Renal pelvis (tissue), 1 donor: Measurements from ENCODE around the gene SMIM45.
A peak's percentile ranks its signal among the peaks of the same experiment; 100 is the strongest.
"Not testable (repeated sequence)": the region's sequence is repeated elsewhere in the genome, so short reads cannot be mapped to it uniquely, and the experiment has no call there.

Experiments
- DNase-seq: peaks from one replicate; pipeline ENCODE4 v3.0.0-alpha.2; 2013

Gene SMIM45

GRCh38 chr22:41934284-41935014 lies 17.5 kb upstream of the SMIM45 start:
- DNase-seq: no peak

DNA sequence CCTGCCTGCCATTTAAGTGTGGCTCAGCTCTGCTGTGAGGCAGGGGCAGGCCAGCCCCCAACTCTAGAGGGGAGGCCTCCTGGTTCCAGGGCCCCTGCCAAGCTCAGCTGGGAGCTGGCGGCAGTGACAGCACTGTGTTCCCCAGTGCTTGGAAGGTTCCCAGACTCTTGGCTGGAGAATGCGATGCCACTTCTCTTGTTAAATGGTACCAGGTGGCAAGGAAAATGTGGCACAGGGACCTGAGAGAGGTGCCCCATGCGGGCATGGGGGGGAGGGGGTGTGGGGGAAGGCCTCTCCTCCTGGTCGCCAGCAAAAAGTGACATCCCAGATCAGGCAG lies 17.0 kb upstream of the SMIM45 start:
- no peak for DNase-seq

DNA sequence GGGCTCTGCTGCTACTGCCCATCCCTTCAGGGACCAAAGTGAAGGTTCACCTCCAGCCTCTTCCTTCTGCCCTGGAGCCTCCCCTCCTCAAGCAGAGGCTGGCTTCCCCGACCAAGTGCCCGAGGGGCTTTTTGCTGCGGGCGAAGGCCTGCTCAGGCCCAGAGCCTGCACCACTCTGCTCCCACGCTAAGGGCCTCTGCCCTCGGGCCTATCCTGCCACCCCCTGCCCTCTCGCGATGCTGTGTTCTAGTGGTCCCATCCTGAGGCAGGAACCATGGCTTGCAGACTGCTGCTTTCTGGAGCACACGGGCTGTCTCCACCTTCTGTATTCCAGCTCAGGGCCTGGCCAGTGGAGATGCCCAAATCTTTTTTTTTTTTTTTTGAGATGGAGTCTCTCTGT lies 16.4 kb upstream of the SMIM45 start:
- no peak for DNase-seq

GRCh38 chr22:41936894-41937169 lies 15.1 kb upstream of the SMIM45 start:
- no peak for DNase-seq

GRCh38 chr22:41939981-41940831 lies 11.7 kb upstream of the SMIM45 start:
- DNase-seq: no peak

DNA sequence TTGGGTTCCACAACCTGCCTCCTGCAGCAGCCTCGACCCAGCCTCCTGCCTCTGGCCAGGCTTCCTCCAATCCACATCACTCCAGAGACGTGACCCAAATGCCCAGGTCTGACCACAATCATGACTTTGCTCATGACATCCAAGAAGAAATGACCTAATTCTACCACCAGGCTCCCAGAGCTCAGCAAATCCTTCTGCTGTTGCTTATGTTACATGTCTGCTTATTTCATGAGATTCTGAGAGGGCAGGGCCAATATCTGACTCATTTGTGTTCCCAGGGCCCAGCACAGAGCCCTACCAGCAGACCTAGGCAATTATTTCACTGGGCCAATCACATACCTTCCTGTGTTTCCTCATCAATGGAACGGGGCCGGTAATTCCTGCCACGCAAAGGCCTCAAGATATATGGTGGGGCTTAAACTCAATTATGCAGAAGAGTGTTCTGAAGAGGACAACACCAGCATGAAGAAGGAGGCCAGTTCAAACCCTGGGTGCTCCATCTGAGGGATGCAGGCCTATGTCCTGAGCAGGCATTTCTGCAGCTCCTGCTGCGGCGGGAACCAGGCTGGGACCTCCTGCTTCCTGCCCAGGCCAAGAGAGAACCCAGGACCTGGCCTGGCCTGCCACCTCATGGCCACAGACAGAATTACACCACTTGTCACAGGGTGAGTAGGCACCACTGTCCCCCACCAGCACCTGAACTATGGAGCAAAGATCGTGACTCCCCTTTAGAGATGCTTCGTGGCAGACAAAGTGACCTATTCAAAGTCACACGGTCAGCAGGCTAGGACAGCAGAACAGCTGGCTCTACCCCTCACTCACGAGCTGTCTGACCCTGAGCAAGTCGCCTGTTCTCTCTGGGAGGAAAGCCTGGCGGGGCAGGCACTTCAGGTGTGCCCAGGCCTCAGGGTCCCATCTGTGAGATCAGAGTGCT lies 10.9 kb upstream of the SMIM45 start:
- DNase-seq: peak; percentile 76

GRCh38 chr22:41943661-41944209 lies 8.2 kb upstream of the SMIM45 start:
- no peak for DNase-seq

GRCh38 chr22:41946629-41947423 lies 5.1 kb upstream of the SMIM45 start, which contains the start of gene CENPM:
TSS of gene CENPM (minus strand) at chr22:41947152. CDS start at chr22:41947076, 76 bp downstream.
- peak; percentile 96 for DNase-seq

DNA sequence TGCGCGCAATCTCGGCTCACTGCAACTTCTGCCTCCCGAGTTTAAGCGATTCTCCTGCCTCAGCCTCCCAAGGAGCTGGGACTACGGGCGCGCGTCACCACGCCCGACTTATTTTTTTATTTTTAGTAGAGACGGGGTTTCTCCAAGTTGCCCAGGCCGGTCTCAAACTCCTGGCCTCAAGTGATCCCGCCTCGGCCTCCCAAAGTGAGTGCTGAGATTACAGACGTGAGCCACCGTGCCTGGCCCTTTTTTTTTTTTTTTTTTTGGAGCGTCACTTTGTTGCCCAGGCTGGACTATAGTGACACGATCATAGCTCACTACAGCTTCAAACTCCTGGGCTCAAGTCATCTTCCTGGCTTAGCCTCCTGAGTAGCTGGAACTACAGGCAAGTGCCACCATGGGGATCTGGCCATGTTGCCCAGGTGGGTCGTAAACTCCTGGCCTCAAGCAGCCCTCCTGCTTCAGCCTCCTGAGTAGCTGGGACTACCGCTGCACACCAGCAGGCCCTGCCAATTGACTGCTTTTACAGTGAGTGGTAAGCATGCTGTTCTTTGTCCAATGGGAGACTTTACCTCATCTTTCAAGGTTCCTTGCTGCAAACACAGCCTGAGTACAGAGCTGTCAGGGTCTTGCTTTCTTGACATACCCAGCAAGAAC lies 4.4 kb upstream of the SMIM45 start:
- DNase-seq: no peak

DNA sequence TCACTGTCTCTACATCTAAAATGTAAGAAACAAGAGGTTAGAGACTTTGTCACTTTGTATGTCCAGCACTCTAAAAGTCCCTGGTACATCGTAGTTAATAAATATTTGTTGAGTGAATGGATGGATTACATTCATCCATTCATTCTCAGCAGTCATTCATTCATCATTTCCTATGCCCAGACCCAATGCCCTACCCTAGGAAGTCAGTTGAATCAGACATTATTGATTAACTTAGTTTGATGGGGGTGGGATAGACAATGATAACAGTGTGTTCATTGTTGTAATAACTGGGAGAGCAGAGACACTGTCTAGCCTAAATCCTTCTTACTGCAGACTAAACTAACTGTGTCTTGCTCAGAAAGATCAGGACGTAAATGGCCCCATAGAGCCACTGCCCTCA lies 3.8 kb upstream of the SMIM45 start:
- DNase-seq: no peak

- not testable (repeated sequence) for DNase-seq
Observed at GRCh38 chr22:41948928-41949296, 3.0 kb upstream of the SMIM45 start.

DNA sequence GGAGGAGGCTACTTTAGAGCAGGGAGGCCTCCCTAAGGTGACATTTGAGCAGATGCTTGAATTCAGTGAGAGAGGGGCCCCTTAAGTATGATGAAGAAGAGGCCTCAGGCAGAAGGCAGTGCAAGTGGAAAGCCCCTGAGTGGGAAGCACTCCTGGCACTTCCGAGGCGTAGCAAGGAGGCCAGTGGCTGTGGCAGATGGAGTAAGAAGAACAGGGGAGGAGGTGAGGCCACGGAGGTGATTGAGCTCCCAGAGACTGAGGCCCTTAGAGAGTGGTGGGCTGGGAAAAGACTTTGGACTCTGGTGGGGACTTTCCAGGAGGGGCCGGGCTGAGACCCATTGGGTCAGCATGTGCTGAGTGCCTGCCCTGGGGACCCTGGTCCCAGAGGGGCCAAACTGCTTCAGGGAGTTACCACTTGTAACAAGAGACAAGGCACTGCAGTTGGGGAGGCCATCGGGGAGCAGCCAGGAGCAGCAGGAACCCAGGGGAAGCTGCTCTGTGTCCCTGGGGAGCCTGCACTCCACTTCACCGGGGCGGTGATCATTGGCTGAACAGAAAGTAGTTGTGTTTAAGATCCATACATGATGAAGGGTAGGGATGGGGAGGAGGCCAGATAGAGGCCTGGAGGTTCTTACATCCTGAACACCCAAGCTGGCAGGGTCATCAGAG lies 2.5 kb upstream of the SMIM45 start:
- no peak for DNase-seq

DNA sequence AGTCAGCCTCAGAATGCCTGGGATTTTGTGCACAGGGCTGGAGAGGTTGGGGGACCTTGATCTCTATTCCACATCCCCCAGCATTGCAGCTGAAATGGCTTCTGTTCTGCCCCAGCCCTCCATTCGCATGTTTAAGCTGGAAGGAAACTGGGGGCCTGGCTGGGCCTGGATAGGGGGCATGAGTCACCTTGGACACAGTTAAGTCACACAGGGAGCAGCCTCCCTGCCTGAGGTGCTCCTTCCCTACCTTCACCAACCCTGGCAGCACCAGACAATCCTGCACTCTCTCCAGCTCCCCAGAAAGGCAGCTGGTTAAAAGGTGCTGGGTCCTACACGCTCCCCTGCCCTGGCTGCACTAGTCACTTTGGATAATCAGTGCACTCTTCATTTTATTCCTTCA lies 763 bp downstream of the SMIM45 start:
- DNase-seq: no peak

DNA sequence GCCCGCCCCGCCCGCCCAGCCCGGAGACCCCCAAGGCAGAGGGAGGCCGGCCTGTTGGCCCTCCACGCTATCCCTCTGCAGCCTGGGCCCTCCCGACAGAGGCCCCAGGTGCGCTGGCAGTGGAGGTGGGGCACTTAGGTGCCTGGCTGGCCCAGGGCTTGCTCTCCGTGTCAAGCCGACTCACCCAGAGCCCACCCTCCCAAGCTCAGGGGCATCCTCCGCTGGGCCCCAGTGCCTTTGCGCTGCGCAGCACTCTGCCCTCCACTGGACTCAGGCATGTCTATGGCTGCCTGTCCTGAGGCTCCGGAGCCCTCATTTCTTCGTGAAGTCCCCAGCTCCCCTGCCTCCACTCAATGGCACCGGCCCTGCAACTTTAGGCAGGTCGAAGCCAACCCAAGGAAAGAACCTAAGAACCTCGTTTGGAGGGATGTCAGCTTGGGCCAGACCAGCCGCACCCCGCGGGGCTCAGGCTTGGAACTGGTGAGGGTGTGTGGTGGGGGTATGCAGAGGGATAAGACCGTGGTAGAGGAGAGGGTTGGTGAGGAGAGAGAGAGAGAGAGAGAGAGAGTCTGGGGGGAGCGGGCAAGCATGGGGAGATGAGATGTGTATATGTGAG lies 6.1 kb downstream of the SMIM45 start:
- DNase-seq: no peak

- DNase-seq: no peak
Observed at GRCh38 chr22:41963453-41964111, 11.6 kb downstream of the SMIM45 start.

DNA sequence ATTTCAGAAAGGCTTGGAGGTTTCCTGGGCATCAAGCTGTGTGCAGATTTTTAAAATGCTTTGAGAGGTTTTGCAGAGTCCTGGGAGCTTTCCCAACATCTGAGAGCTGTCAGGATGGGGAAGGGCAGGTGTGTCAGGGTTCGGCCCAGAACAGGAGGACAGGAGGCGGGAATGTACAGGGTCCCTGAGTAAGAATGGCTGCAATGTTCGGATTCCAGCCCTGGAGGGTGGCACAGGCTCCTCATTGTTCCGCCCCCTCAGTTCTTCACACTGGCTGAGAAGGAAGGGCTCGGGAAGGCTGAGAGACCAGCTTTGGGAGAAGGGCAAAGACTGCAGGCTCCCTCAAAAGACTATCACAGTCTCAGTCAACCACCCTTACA lies 12.2 kb downstream of the SMIM45 start:
- DNase-seq: no peak

- no peak for DNase-seq
Observed at GRCh38 chr22:41966225-41966606, 14.3 kb downstream of the SMIM45 start.

GRCh38 chr22:41966607-41967240 lies 14.8 kb downstream of the SMIM45 start:
- DNase-seq: no peak

DNA sequence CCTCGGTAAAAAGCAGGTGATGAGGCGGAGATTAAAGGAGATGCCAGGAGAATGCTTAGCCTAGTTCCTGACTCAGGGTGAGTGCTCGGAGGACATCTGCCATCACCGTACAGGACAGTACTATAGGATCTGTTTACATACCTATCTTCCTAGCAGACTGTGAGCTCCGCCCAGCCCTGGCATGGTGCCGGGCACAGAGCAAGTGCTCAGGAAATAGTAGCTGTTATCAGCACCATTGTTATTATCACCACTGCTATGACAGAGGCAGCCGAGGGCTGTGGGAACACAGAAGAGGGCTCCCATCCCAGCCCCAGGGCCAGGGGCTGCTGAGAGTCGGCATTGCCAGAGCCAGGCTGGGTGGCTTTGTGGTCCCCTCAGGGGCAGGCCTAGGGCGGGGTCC lies 16.7 kb downstream of the SMIM45 start:
- no peak for DNase-seq
